HepG2 (cell line): ENCODE measurements around the gene IL31. TPM values are rescaled to one million over a fixed set of nuclear protein-coding genes. Genes with fewer than 3 reads are reported as not detected.
A peak's percentile ranks its signal among the peaks of the same experiment; 100 is the strongest.

Experiments
- ATAC-seq: fragments of 200-7000 bp; cut with Tn5 transposase; 3 replicates; pipeline ENCODE4 v1.9.1; 2020; ENCODE audit warnings: mild to moderate bottlenecking, moderate library complexity
- BruUV-seq: library from RNA; stranded (reverse); fragments of 400-500 nt; replicated peaks from 2 replicates; lab custom pipeline; 2021; lab: Mats Ljungman, UMichigan
- CTCF ChIA-PET: fragments of 300-600 bp; formaldehyde crosslinking; extraction: SDS; loops from one replicate; lab custom pipeline; 2021; ENCODE audit warnings: low total read pairs, inconsistent platforms, low intra/inter-chr PET ratio; lab: Yijun Ruan, JAX
- POLR2A ChIA-PET: fragments of 350-600 bp; sonication (Branson Sonifier 250); formaldehyde crosslinking; loops from one replicate; lab custom pipeline; 2020; ENCODE audit warnings: antibody characterized with exemption, inconsistent platforms; lab: Yijun Ruan, JAX
- DNase-seq: peaks from one replicate; pipeline ENCODE4 v3.0.0-alpha.2; 2015; ENCODE audit warnings: low spot score
- FAIRE-seq: peaks from 3 replicates; lab custom pipeline; 2011; peaks lifted over from hg19 to GRCh38; lab: Jason Lieb, UNC
- H2AFZ ChIP-seq: one replicate; pipeline ENCODE4 v1.6.1; 2011; ENCODE audit warnings: low read length, inconsistent platforms
- H3K27ac ChIP-seq: fragments of 300-600 bp; 3 replicates; pipeline ENCODE4 v1.8.0; 2011; ENCODE audit warnings: mixed run types, mild to moderate bottlenecking, mixed read lengths, low read length, inconsistent platforms; ENCODE audit not compliant: insufficient read depth; ENCODE audit errors: extremely low read length
- H3K27me3 ChIP-seq, 2 experiments: fragments of 200-600 bp in 1 of 2; 2 replicates in 1 of 2; 3 replicates in 1 of 2; pipeline versions ENCODE4 v1.6.0 to v1.8.0; 2011; ENCODE audit warnings: low read length in 2 of 2, mild to moderate bottlenecking in 2 of 2, moderate library complexity in 2 of 2, inconsistent platforms in 1 of 2; ENCODE audit not compliant: insufficient read depth in 2 of 2, control insufficient read depth in 1 of 2
- H3K36me3 ChIP-seq, 2 experiments: fragments of 200-600 bp in 1 of 2; replicated peaks in 1 of 2; 2 replicates in 1 of 2; 3 replicates in 1 of 2; pipeline versions ENCODE4 v1.5.1 to v1.8.0; 2011; ENCODE audit warnings: low read length in 2 of 2, inconsistent platforms in 1 of 2; ENCODE audit not compliant: insufficient read depth in 2 of 2, control insufficient read depth in 1 of 2
- H3K4me1 ChIP-seq: 2 replicates; pipeline ENCODE4 v1.5.1; 2012; ENCODE audit warnings: low read length, inconsistent platforms; ENCODE audit not compliant: insufficient read depth
- H3K4me2 ChIP-seq: 2 replicates; pipeline ENCODE4 v1.6.0; 2011; ENCODE audit warnings: low read depth, low read length, inconsistent platforms
- H3K4me3 ChIP-seq, 3 experiments: fragments of 200-600 bp in 1 of 3; sonication (generic), shearing (Covaris generic) in 1 of 3; replicated peaks in 1 of 3; 2 replicates each; pipeline ENCODE4 v1.5.1; 2011 to 2016; ENCODE audit warnings: low read length in 3 of 3, inconsistent platforms in 2 of 3, low read depth in 2 of 3, mild to moderate bottlenecking in 2 of 3, control low read depth in 1 of 3, mixed read lengths in 1 of 3; ENCODE audit not compliant: insufficient read depth in 1 of 3
- H3K79me2 ChIP-seq: one replicate; pipeline ENCODE4 v1.6.1; 2011; ENCODE audit warnings: low read length, inconsistent platforms; ENCODE audit not compliant: insufficient read depth
- H3K9ac ChIP-seq: 2 replicates; pipeline ENCODE4 v1.6.0; 2011; ENCODE audit warnings: mild to moderate bottlenecking, low read depth, low read length, inconsistent platforms; ENCODE audit not compliant: insufficient read depth
- H3K9me3 ChIP-seq: 2 replicates; pipeline ENCODE4 v1.5.1; 2012; ENCODE audit warnings: mild to moderate bottlenecking, low read length
- H4K20me1 ChIP-seq: 2 replicates; pipeline ENCODE4 v1.6.0; 2011; ENCODE audit warnings: inconsistent platforms, mild to moderate bottlenecking, low read length, moderate library complexity; ENCODE audit not compliant: insufficient read depth
- AGO2 ChIP-seq: fragments of 200-400 bp; formaldehyde crosslinking; optimal IDR thresholded peaks from 2 replicates; pipeline ENCODE3; 2017; ENCODE audit warnings: mild to moderate bottlenecking, low read depth, low read length, moderate library complexity
- WGBS: methylation state at CpG from one replicate; pipeline ENCODE4 v1.1.6; 2017; ENCODE audit warnings: low lambda C conversion rate; 5-methylcytosine and 5-hydroxymethylcytosine counted together
- in situ Hi-C: cut with HindIII; loops from 2 replicates; pipeline ENCODE4 v1.10.0; 2017; ENCODE audit warnings: low pct_unique_long_range_greater_than_20kb; ENCODE audit not compliant: extremely low pct_ligation_motif_present
- intact Hi-C: fragments of 100-400 bp; cut with micrococcal nuclease; formaldehyde crosslinking; loops from one replicate; pipeline ENCODE4 v1.10.0; 2022; ENCODE audit not compliant: unreplicated experiment
- polyA plus RNA-seq, 8 experiments: library from polyadenylated mRNA; depleted of rRNA in 3 of 8; stranded (reverse) in 7 of 8; unstranded in 1 of 8; fragments of >200 nt; fragmentation: Illumina TruSeq in 4 of 8; extraction: Trizol in 4 of 8; gene quantifications; 2 replicates each; pipeline versions ENCODE4 v1.2.1 to v1.2.3, GENCODE V29; 2011 to 2016; ENCODE audit warnings: low read depth in 4 of 8, missing spikeins in 1 of 8, mixed read lengths in 1 of 8; ENCODE audit not compliant: insufficient read depth in 1 of 8
- total RNA-seq, 5 experiments: library from RNA; depleted of rRNA; stranded (reverse); fragments of >200 nt; fragmentation: Illumina TruSeq; extraction: Trizol; gene quantifications; 2 replicates each; pipeline ENCODE4 v1.2.3, GENCODE V29; 2016; ENCODE audit warnings: low read depth in 1 of 5
- TF ChIP-seq, protein P1 (sequence below): sonication (generic); formaldehyde crosslinking; IDR thresholded peaks from 2 replicates; pipeline ENCODE4 v1.9.0; 2021; ENCODE audit warnings: mild to moderate bottlenecking, missing genetic modification reagents

IL31 gene
- total and polyA plus RNA-seq, 2 of the 13 experiments (the other 11 are each of a cell fraction or from before 2014, with no cell fraction given): not detected

DNA sequence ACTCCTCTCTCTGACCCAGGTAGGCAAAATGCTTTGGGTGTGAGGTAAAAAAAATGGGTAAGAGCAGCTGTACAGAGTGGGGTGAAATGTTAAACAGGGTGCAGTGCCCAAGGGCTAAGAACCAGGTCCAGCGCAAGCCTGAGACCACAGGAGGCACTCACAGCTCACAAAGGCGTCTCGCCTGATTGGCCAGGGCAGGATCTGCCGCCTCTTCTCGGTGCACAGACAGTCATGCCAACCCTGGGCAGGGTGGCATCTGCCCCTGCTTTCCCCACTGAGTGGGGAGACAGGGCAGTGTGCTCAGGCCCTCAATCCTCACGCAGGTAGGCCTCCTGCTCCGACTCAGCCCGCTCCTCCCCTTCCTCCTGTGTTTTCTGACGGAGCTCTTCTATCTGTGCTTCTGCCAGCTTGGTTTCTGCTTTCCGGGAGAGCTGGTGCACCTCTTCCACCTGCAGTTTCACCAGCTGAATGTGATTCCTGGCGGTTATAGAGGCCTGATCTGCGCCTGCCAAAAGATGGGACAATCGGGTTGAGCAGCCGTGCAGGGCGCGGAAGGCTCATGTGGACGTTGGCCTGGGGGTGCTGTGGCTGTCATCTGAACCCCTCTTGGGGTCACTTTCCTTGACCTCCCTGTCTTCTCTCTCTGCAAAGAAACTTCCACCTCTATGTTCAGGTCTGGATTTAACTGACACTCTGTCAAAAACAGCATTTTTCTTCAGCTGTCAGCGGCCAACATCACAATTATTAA lies 34.2 kb upstream of the IL31 start:
- Histone ChIP-seq H3K36me3 (peaks cover 16 to 40% of the 10 kb centered on the region in 2 experiments), H3K4me2 (no peak overlapping the region), H3K4me3 (no peak overlapping the region), H3K27ac (no peak overlapping the region), H3K79me2 (no peaks in the 10 kb centered on the region), H3K27me3 (peaks cover 6 to 19% of the 10 kb centered on the region in 2 experiments), H3K9me3 (no peaks in the 10 kb centered on the region), H2AFZ (no peak overlapping the region), H4K20me1 (0 out of 2 replicates have a peak, but pooled peaks cover 2% of the 10 kb centered on the region), H3K9ac (no peak overlapping the region), H3K4me1 (no peaks in the 10 kb centered on the region)
- over 99% methylated on average over 18 of the region's 18 CpGs for WGBS
- POLR2A ChIA-PET: interaction anchor here (0.8 to 1.6 kb wide), 2 partner anchors 12 to 17 kb away, joined by 3 read pairs; no protein-coding TSS in a partner anchor
- peak; percentile 54 for TF ChIP-seq AGO2
- TF ChIP-seq, protein P1, sequence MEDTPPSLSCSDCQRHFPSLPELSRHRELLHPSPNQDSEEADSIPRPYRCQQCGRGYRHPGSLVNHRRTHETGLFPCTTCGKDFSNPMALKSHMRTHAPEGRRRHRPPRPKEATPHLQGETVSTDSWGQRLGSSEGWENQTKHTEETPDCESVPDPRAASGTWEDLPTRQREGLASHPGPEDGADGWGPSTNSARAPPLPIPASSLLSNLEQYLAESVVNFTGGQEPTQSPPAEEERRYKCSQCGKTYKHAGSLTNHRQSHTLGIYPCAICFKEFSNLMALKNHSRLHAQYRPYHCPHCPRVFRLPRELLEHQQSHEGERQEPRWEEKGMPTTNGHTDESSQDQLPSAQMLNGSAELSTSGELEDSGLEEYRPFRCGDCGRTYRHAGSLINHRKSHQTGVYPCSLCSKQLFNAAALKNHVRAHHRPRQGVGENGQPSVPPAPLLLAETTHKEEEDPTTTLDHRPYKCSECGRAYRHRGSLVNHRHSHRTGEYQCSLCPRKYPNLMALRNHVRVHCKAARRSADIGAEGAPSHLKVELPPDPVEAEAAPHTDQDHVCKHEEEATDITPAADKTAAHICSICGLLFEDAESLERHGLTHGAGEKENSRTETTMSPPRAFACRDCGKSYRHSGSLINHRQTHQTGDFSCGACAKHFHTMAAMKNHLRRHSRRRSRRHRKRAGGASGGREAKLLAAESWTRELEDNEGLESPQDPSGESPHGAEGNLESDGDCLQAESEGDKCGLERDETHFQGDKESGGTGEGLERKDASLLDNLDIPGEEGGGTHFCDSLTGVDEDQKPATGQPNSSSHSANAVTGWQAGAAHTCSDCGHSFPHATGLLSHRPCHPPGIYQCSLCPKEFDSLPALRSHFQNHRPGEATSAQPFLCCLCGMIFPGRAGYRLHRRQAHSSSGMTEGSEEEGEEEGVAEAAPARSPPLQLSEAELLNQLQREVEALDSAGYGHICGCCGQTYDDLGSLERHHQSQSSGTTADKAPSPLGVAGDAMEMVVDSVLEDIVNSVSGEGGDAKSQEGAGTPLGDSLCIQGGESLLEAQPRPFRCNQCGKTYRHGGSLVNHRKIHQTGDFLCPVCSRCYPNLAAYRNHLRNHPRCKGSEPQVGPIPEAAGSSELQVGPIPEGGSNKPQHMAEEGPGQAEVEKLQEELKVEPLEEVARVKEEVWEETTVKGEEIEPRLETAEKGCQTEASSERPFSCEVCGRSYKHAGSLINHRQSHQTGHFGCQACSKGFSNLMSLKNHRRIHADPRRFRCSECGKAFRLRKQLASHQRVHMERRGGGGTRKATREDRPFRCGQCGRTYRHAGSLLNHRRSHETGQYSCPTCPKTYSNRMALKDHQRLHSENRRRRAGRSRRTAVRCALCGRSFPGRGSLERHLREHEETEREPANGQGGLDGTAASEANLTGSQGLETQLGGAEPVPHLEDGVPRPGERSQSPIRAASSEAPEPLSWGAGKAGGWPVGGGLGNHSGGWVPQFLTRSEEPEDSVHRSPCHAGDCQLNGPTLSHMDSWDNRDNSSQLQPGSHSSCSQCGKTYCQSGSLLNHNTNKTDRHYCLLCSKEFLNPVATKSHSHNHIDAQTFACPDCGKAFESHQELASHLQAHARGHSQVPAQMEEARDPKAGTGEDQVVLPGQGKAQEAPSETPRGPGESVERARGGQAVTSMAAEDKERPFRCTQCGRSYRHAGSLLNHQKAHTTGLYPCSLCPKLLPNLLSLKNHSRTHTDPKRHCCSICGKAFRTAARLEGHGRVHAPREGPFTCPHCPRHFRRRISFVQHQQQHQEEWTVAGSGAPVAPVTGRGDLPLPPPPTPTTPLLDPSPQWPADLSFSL (CRISPR knock-in tag): no peak
- DNase-seq: no peak
- CTCF ChIA-PET: no interaction called here
- in situ Hi-C loops (no loop called here), intact Hi-C loops (no loop called here)
- BruUV-seq: TSS peak; percentile 48
- FAIRE-seq: no peak
- no peak for ATAC-seq
